Activated T-cell treated with anti-CD3 and anti-CD28 coated beads, Interleukin-2, amount 50 U/mL, for 4 hours (primary cell): ENCODE data around the gene PM20D2. TPM values are rescaled to one million over a fixed set of nuclear protein-coding genes. Genes with fewer than 3 reads are reported as not detected.

Experiments
- ATAC-seq, 2 donors: fragments of 200-7000 bp; cut with Tn5 transposase; one replicate each; pipeline ENCODE4 v1.10.0; 2021
- DNase-seq: peaks from one replicate; pipeline ENCODE4 v3.0.0-alpha.2; 2020
- H3K27me3 Mint-ChIP-seq: one replicate; pipeline ENCODE4 v1.8.0; 2021; ENCODE audit warnings: low read depth, mixed read lengths
- H3K36me3 Mint-ChIP-seq: one replicate; pipeline ENCODE4 v1.8.0; 2022; ENCODE audit warnings: mixed read lengths; ENCODE audit not compliant: insufficient read depth
- H3K4me1 Mint-ChIP-seq: one replicate; pipeline ENCODE4 v1.8.0; 2021; ENCODE audit warnings: low read depth, mixed read lengths
- H3K4me3 Mint-ChIP-seq: one replicate; pipeline ENCODE4 v1.8.0; 2021; ENCODE audit warnings: mild to moderate bottlenecking, moderate library complexity, mixed read lengths
- H3K9me3 Mint-ChIP-seq: one replicate; pipeline ENCODE4 v1.8.0; 2021; ENCODE audit warnings: mixed read lengths
- total RNA-seq, 3 donors: library from RNA; stranded (reverse); gene quantifications; one replicate each; pipeline ENCODE4 v1.2.1, GENCODE V29; 2021

Gene PM20D2
- total RNA-seq, 3 donors from 2014 or later, result 11.2 to 17.7 (median 14.4) TPM

- Mint-ChIP-seq H3K27me3 (peaks cover 12% of the 10 kb centered on the region), H3K4me1 (no peaks in the 10 kb centered on the region), H3K9me3 (no peaks in the 10 kb centered on the region), H3K4me3 (no peak overlapping the region), H3K36me3 (no peaks in the 10 kb centered on the region)
- DNase-seq (no peak), ATAC-seq (no peak)
These were observed 54.9 kb downstream of the PM20D2 start for GRCh38 chr6:89200706-89201215.

GRCh38 chr6:89204096-89204495, 58.2 kb downstream of the PM20D2 start:
- DNase-seq (no peak), ATAC-seq (no peak)
- Mint-ChIP-seq H3K4me1 (no peaks in the 10 kb centered on the region), H3K9me3 (no peaks in the 10 kb centered on the region), H3K36me3 (no peaks in the 10 kb centered on the region), H3K4me3 (no peak overlapping the region), H3K27me3 (peaks cover 9% of the 10 kb centered on the region)

GRCh38 chr6:89205819-89206218, 60.0 kb downstream of the PM20D2 start:
- Mint-ChIP-seq H3K4me1 (no peaks in the 10 kb centered on the region), H3K36me3 (no peaks in the 10 kb centered on the region), H3K9me3 (no peaks in the 10 kb centered on the region), H3K4me3 (no peak overlapping the region), H3K27me3 (peaks cover 13% of the 10 kb centered on the region)
- ATAC-seq (no peak), DNase-seq (no peak)

GRCh38 chr6:89208551-89208950, 62.7 kb downstream of the PM20D2 start:
- H3K9me3 Mint-ChIP-seq, result no peaks in the 10 kb centered on the region
- ATAC-seq, result no peak
- H3K4me3 Mint-ChIP-seq, result no peak overlapping the region
- H3K27me3 Mint-ChIP-seq, result peaks cover 19% of the 10 kb centered on the region
- DNase-seq, result no peak
- no peaks in the 10 kb centered on the region for H3K36me3 Mint-ChIP-seq
- no peaks in the 10 kb centered on the region for H3K4me1 Mint-ChIP-seq

GRCh38 chr6:89209457-89209856, 63.6 kb downstream of the PM20D2 start:
- ATAC-seq (no peak), DNase-seq (no peak)
- Mint-ChIP-seq H3K36me3 (no peaks in the 10 kb centered on the region), H3K4me3 (no peak overlapping the region), H3K27me3 (peaks cover 19% of the 10 kb centered on the region), H3K4me1 (no peaks in the 10 kb centered on the region), H3K9me3 (no peaks in the 10 kb centered on the region)

- H3K9me3 Mint-ChIP-seq, result no peaks in the 10 kb centered on the region
- no peaks in the 10 kb centered on the region for H3K4me1 Mint-ChIP-seq
- no peak overlapping the region for H3K4me3 Mint-ChIP-seq
- H3K27me3 Mint-ChIP-seq, result peaks cover 13% of the 10 kb centered on the region
- ATAC-seq (no peak), DNase-seq (no peak)
- no peaks in the 10 kb centered on the region for H3K36me3 Mint-ChIP-seq
These were observed 66.6 kb downstream of the PM20D2 start for GRCh38 chr6:89212472-89212871.

GRCh38 chr6:89214197-89214596, 68.3 kb downstream of the PM20D2 start:
- Mint-ChIP-seq H3K9me3 (no peaks in the 10 kb centered on the region), H3K36me3 (no peaks in the 10 kb centered on the region), H3K27me3 (peaks cover 15% of the 10 kb centered on the region), H3K4me3 (no peak overlapping the region), H3K4me1 (no peaks in the 10 kb centered on the region)
- DNase-seq, result no peak
- no peak for ATAC-seq

Other genes with a start within 250 kb of the PM20D2 start
- 10 to 100 TPM; 21.0 to 23.4 (median 21.5) TPM for gene RNGTT, start 182.4 kb upstream of the PM20D2 start, total RNA-seq
- 10 to 100 TPM; 42.8 to 54.1 (median 48.3) TPM for gene PNRC1, start 65.3 kb upstream of the PM20D2 start, total RNA-seq
- 1 to 10 TPM in 1 of 3 donors, under 1 TPM in 2; 0.11 to 1.3 (median 0.30) TPM for gene SRSF12, start 28.0 kb upstream of the PM20D2 start, total RNA-seq
- not detected for gene GABRR1, start 71.3 kb downstream of the PM20D2 start, total RNA-seq
- under 1 TPM in 1 of 3 donors, not detected in 2; 0.19 TPM for gene GABRR2, start 169.2 kb downstream of the PM20D2 start, total RNA-seq
- 10 to 100 TPM; 15.0 to 19.4 (median 16.1) TPM for gene UBE2J1, start 206.7 kb downstream of the PM20D2 start, total RNA-seq